NCI-H187 treated with DMSO at 0.1 percent for 48 hours (cell line): ENCODE results near the gene SUN1.
"Not testable (repeated sequence)": the region's sequence is repeated elsewhere in the genome, so short reads cannot be mapped to it uniquely, and the experiment has no call there.

Experiments
- DNase-seq: peaks from one replicate; lab custom pipeline; 2025; lab: John Stamatoyannopoulos, UW

Gene SUN1, protein sequence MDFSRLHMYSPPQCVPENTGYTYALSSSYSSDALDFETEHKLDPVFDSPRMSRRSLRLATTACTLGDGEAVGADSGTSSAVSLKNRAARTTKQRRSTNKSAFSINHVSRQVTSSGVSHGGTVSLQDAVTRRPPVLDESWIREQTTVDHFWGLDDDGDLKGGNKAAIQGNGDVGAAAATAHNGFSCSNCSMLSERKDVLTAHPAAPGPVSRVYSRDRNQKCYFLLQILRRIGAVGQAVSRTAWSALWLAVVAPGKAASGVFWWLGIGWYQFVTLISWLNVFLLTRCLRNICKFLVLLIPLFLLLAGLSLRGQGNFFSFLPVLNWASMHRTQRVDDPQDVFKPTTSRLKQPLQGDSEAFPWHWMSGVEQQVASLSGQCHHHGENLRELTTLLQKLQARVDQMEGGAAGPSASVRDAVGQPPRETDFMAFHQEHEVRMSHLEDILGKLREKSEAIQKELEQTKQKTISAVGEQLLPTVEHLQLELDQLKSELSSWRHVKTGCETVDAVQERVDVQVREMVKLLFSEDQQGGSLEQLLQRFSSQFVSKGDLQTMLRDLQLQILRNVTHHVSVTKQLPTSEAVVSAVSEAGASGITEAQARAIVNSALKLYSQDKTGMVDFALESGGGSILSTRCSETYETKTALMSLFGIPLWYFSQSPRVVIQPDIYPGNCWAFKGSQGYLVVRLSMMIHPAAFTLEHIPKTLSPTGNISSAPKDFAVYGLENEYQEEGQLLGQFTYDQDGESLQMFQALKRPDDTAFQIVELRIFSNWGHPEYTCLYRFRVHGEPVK

GRCh38 chr7:832167-832967 lies at the start of gene SUN1:
Gene SUN1, plus strand, starts transcription at chr7:832476. Its CDS starts 49 bp downstream, at chr7:832525.
- DNase-seq, result no peak

GRCh38 chr7:782718-783449 lies 49.4 kb upstream of the SUN1 start:
- DNase-seq, result no peak

DNA sequence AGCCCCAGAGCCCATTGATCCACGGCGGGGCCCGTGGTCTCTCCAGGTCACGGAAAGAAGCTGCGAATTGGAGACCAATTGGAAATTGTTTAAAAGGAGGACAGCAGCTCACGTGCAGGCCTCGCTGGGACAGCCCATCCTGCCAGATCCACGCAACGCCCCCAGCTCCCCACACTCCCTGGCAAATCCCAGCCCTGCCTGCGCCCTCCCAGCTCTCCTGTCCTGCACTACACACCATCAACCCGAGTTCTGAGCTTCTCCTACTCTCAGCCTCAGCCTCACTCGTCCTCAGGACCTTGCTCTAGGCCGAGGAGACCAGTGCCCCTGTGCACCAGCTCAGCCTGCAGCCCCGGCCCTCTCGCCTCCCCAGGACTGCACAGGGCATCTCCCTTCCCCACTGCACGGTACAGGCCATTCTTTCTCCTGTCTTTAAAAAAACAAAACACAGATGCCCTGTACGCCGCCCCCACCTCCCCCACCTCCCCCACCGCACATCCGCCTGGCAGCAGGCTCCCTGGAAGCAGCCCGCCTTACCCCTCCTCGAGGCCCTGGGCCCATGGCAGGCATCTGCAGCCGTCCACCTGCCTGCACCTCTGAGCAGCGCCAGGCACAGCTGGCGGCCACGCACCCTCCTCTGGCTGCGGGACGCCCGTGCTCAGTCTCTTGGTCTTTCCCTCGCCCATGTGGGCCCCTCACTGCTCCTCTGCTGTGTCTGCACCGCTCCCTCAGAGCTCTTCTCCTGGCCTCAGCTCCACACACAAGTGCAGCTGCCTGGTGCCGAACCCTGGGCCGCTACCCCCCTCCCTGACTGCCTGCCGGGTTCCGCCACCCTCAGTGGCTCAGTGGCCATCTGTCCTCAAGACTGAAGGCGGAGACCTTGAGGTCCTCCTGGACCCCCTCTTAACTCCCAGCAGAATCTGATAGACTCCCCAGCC lies 48.5 kb upstream of the SUN1 start:
- no peak for DNase-seq

DNA sequence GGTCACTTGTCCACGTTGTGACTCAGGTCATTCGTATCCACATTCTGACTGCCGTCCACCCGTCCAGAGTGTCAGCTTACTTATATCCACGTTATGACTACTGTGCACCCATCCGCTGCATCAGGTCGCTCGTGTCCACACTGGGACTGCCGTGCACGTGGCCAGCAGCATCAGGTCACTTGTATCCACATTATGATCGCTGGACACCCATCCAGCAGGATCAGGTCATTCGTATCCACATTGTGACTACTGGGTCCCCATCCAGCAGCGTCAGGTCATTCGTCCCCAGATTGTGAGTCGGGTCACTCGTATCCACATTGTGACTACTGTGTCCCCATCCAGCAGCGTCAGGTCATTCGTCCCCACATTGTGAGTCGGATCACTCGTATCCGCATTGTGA lies 47.3 kb upstream of the SUN1 start:
- DNase-seq, result no peak

GRCh38 chr7:785416-785815 lies 46.9 kb upstream of the SUN1 start:
- DNase-seq, result no peak

DNA sequence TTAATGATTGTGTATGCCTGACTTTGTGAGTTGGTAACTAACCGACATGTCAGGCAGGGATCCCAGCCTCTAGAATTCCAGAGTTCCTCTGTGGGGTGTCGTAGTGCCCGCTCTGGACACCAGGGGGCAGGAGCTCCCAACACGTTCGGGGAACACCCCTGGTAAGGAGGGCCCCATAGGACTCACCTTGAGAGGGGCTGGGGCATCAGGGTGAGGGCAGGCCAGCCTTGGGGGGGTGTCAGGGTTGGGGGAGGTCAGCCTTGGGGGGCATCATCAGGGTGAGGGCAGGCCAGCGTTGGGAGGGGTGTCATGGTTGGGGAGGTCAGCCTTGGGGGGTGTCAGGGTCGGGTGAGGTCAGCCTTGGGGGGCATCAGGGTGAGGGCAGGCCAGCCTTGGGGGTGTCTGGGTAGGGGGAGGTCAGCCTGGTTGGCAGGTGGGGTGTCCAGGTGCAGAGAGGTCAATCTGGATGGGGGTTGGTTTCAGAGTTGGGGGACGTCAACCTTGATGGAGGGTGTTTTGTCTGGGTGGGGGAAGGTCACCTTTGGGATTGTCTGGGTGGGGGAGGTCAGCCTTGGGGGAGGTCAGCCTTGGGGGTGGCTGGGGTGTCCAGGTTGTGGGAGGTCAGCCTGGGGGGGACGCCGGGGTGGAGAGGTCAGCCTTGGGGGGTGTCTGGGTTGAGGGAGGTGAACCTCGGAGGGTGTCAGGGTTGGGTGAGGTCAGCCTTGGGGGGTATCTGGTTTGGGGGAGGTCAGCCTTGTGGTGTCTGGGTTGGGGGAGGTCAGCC lies 45.6 kb upstream of the SUN1 start:
- no peak for DNase-seq

DNA sequence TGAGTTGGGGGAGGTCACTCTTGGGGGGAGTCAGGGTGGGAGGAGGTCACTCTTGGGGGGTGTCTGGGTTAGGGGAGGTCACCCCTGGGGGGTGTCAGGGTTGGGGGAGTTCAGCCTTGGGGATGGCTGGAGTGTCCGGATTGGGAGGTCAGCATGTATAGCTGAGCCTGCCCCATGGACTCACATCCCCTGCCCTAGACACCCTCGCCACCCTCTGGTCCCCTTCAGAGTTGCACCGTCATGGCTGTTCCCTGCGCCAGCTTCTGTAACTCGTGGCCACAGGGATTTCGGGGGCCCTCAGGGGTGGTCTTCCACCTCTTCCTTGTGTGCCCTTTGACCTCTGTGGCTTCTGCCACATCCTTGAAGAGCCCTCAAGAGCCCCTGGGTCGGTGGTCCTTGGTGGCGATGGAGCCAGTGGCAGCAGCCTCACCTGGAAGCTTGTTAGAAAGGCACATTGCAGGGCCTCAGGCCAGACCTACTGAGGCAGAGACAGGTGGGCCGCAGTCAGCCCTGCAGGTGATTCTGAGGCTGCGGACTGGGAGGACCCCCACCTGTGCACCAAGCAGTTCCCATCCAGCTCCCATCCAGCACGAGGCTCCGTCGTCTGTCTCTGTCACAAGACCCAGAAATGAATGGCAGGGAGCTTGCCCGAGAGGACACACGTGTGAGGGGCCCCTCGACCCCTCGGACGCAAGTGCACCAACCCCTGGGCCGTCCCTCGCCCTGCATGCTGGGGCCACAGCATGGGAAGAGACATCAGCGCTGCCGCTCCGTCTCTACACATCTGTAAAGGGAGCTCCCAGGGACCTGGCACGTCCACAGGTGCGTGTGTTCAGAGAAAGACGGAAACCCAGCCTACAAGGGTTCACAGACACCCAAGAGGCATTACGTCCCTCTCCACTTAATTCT lies 44.7 kb upstream of the SUN1 start:
- no peak for DNase-seq

GRCh38 chr7:791519-791918 lies 40.8 kb upstream of the SUN1 start:
- no peak for DNase-seq

GRCh38 chr7:794207-794606 lies 38.1 kb upstream of the SUN1 start:
- no peak for DNase-seq

GRCh38 chr7:794671-795329 lies 37.5 kb upstream of the SUN1 start:
- no peak for DNase-seq

DNA sequence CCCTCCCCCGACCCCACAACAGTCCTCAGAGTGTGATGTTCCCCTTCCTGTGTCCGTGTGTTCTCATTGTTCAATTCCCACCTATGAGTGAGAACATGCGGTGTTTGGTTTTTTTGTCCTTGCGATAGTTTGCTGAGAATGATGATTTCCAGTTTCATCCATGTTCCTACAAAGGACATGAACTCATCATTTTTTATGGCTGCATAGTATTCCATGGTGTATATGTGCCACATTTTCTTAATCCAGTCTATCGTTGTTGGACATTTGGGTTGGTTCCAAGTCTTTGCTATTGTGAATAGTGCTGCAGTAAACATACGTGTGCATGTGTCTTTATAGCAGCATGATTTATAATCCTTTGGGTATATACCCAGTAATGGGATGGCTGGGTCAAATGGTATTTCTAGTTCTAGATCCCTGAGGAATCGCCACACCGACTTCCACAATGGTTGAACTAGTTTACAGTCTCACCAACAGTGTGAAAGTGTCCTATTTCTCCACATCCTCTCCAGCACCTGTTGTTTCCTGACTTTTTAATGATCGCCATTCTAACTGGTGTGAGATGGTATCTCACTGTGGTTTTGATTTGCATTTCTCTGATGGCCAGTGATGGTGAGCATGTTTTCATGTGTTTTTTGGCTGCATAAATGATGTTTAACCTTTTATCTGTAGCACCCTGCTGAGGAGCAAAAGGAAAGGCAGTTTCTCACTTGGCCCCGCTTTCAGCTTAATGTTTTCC lies 35.7 kb upstream of the SUN1 start:
- DNase-seq, result not testable (repeated sequence)

GRCh38 chr7:798921-799470 lies 33.3 kb upstream of the SUN1 start:
- DNase-seq, result no peak

DNA sequence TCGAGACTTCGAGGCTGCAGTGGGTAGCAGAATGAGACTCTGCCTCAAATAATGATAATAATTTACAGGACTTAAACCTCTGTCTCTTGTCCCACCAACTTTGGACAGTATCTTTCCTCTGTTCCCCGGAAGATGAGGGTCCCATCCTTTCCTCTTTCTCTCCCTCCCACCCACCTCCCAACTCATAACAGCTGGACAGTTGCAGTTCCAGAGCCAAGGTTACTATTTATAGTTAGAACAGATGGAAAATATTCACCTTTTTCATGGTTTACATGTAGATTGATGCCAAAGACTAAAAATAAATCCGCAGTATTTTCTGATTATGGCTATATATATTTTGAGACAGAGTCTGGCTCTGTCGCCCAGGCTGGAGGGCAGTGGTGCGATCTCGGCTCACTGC lies 31.6 kb upstream of the SUN1 start:
- no peak for DNase-seq

DNA sequence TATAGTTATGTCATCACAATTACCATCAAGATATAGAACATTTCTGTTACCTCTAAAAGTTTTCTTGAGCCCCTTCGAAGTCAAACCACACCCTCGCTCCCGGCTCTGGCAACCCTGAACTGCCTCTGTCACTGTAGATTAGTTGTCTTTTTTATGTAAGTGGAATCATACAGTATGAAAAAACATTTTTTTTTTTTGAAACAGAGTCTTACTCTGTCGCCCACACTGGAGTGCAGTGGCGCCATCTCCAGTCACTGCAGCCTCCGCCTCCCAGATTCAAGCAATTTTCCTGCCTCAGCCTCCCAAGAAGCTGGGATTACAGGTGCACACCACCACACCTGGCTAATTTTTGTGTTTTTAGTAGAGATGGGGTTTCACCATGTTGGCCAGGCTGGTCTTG lies 30.9 kb upstream of the SUN1 start:
- DNase-seq, result not testable (repeated sequence)

GRCh38 chr7:801940-802381 lies 30.3 kb upstream of the SUN1 start:
- DNase-seq, result no peak

- no peak for DNase-seq
These were observed 29.6 kb upstream of the SUN1 start for GRCh38 chr7:802500-803242.
